Retinal pigment epithelial cell (primary cell): Measurements from ENCODE around the gene TERB1.

Experiments used
- DNase-seq: peaks from one replicate; pipeline ENCODE4 v3.0.0-alpha.2; 2010; ENCODE audit warnings: low read depth
- H3K4me3 ChIP-seq: 2 replicates; pipeline ENCODE4 v1.5.1; 2011; ENCODE audit warnings: mild to moderate bottlenecking, low read length, control low read depth, moderate library complexity
- CTCF ChIP-seq: conservative IDR thresholded peaks from 2 replicates; pipeline ENCODE4 v1.5.1; 2011; ENCODE audit warnings: low read depth, low read length, control low read depth, inconsistent platforms

The TERB1 gene

GRCh38 chr16:66740533-66740932 is 60.9 kb downstream of the TERB1 start:
- no peak for DNase-seq
- no peak for TF ChIP-seq CTCF
- no peak overlapping the region for H3K4me3 ChIP-seq

DNA sequence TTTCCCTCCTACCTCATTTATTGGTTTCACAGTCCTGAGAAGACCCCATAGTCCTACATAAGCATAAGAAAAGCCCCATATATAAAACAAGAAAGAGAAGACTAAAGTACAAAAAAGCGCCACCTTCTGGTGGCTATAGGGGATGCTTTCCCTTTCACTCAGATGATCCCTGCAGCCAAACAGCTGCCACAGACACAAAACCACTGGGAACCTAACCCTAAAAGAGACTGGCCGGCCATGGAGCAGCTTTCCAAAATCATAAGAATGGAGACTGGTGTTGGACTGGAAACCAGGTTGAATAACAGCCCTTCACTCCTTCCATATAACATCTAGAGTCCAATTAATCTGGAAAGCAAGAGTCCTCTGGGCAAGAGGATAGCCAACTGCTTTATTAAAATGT is 61.4 kb downstream of the TERB1 start:
- no peak for DNase-seq

GRCh38 chr16:66735891-66736290 is 65.5 kb downstream of the TERB1 start:
- TF ChIP-seq CTCF, result no peak
- no peak overlapping the region for H3K4me3 ChIP-seq
- no peak for DNase-seq

More for the DNA sequence above, 61.4 kb downstream of the TERB1 start:
- no peak overlapping the region for H3K4me3 ChIP-seq
- peak; percentile 72 for TF ChIP-seq CTCF

- TF ChIP-seq CTCF, result no peak
- no peak for DNase-seq
- no peak overlapping the region for H3K4me3 ChIP-seq
These were observed 70.3 kb downstream of the TERB1 start for GRCh38 chr16:66731101-66731500.

DNA sequence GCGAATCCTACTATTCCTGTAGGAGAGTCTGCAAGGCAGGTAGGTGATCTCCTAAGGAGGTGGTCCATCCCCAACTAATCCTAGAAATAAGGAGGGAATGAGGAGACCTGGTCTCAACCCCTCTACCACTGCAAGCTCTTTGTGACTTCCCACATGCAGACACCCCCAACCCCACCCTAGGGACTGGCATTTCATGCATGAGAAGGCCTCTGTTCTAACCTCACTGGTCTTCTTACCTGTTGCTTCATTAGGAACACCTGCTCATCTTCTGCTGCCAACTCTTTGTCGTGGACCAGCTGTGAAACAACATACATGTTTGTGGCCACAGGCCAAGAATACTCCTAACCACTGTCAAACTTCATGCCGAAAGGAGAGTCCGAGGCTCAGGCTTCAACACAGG is 72.6 kb downstream of the TERB1 start:
- no peak overlapping the region for H3K4me3 ChIP-seq
- no peak for TF ChIP-seq CTCF
- no peak for DNase-seq

DNA sequence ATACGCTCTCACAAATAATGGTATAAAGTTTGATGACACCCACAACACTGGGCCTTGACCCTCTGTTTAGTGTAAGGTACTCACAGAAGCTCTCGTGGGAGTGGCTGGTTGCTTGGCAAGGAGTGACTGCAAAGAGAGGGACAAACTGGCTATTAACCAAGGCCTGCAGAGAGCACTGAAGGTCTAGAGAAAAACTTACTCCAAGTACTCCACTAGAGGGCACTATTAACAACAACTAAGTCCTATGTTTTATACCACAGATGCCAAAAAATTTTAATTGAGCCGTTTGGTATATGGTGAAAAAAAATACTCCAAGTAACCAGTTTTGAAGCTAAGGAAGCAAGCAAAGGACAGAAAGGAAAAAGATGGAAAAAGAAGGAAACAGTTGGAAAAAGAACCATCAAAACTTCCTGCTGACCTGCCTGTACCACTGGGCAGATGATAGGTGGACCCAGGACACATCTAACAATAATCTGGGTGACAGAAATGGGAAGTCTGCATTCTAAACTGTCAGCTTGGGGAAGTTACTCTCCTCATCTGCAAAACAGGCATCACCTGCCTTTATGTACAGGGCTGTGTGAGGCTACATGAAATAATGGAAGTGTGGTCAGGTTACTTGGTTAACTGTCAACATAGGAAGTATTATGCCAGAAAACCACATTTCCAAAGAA is 73.1 kb downstream of the TERB1 start:
- no peak overlapping the region for H3K4me3 ChIP-seq
- TF ChIP-seq CTCF, result peak; percentile 63
- no peak for DNase-seq

DNA sequence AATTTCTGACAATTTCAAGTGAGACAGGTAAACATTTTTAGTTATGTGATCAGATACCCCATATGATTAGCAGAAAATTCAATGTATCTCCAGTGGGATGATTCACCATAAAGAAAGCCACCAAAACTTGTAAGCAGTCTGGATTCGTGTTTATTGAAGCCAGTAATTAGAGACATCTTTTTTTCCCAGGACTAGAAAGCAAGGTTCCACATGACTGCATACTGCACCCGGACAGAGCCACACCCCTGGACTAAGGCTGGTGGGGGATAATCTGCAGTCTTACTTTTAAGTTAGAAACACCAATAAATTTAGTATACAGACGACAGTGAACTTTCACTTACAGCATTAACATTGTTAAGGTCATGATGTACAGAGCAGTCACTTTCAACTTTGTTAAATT is 80.6 kb downstream of the TERB1 start:
- no peak overlapping the region for H3K4me3 ChIP-seq
- no peak for DNase-seq
- no peak for TF ChIP-seq CTCF
